H1 (cell line): ENCODE results near the gene NSG2. TPM values are rescaled to one million over a fixed set of nuclear protein-coding genes. Genes with fewer than 3 reads are reported as not detected.

Source experiments
- CTCF ChIA-PET: fragments of 300-600 bp; sonication (Branson Sonifier 250); formaldehyde crosslinking; loops from one replicate; lab custom pipeline; 2021; ENCODE audit not compliant: partially characterized antibody; lab: Charles Lee
- POLR2A ChIA-PET: fragments of 300-600 bp; sonication (Branson Sonifier 250); formaldehyde crosslinking; loops from one replicate; lab custom pipeline; 2021; ENCODE audit warnings: inconsistent platforms; ENCODE audit not compliant: partially characterized antibody; lab: Charles Lee
- DNase-seq, 2 experiments: peaks; one replicate each; pipeline versions ENCODE4 v3.0.0 to v3.0.0-alpha.2; 2010 to 2022; ENCODE audit warnings: low spot score in 2 of 2, low read depth in 1 of 2, mixed read lengths in 1 of 2
- FAIRE-seq: peaks from 2 replicates; lab custom pipeline; 2011; peaks lifted over from hg19 to GRCh38; lab: Jason Lieb, UNC
- H2AFZ ChIP-seq: 2 replicates; pipeline ENCODE4 v1.8.1; 2012; ENCODE audit warnings: low read length, inconsistent platforms
- H2AK5ac ChIP-seq: 2 replicates; pipeline ENCODE4 v1.6.1; 2013; ENCODE audit warnings: low read depth, low read length
- H2BK120ac ChIP-seq: replicated peaks from 2 replicates; pipeline ENCODE3; 2013; ENCODE audit warnings: low read depth, low read length, inconsistent platforms
- H2BK12ac ChIP-seq: 2 replicates; pipeline ENCODE4 v1.6.1; 2013; ENCODE audit warnings: low read depth, low read length
- H2BK15ac ChIP-seq: 2 replicates; pipeline ENCODE4 v1.6.1; 2013; ENCODE audit warnings: low read length
- H2BK20ac ChIP-seq: 2 replicates; pipeline ENCODE4 v1.6.1; 2013; ENCODE audit warnings: low read length
- H2BK5ac ChIP-seq: 2 replicates; pipeline ENCODE4 v1.6.1; 2013; ENCODE audit warnings: low read depth, low read length
- H3K14ac ChIP-seq: 2 replicates; pipeline ENCODE4 v1.6.1; 2013; ENCODE audit warnings: inconsistent platforms; ENCODE audit not compliant: insufficient read length
- H3K18ac ChIP-seq: 2 replicates; pipeline ENCODE4 v1.6.1; 2013; ENCODE audit warnings: low read length; ENCODE audit errors: extremely low read depth
- H3K23ac ChIP-seq: 2 replicates; pipeline ENCODE4 v1.6.1; 2013; ENCODE audit warnings: inconsistent platforms; ENCODE audit not compliant: insufficient read length
- H3K23me2 ChIP-seq: 2 replicates; pipeline ENCODE4 v1.6.1; 2013; ENCODE audit warnings: low read depth, low read length
- H3K27ac ChIP-seq: 2 replicates; pipeline ENCODE4 v1.6.1; 2011; ENCODE audit warnings: low read depth, low read length, inconsistent platforms
- H3K27me3 ChIP-seq, 4 experiments: replicated peaks in 1 of 4; 1 replicate in 1 of 4; 2 replicates in 3 of 4; pipeline versions ENCODE4 v1.6.1 to v1.8.1; 2011 to 2013; ENCODE audit warnings: low read length in 3 of 4, mild to moderate bottlenecking in 3 of 4, inconsistent platforms in 2 of 4, mixed read lengths in 2 of 4, moderate library complexity in 1 of 4; ENCODE audit not compliant: control insufficient read depth in 3 of 4, insufficient read depth in 3 of 4; ENCODE audit errors: extremely low read depth in 1 of 4
- H3K36me3 ChIP-seq, 4 experiments: 2 replicates each; pipeline versions ENCODE4 v1.6.1 to v1.8.1; 2011 to 2013; ENCODE audit warnings: mild to moderate bottlenecking in 4 of 4, low read length in 3 of 4, moderate library complexity in 2 of 4, control low read depth in 1 of 4, inconsistent platforms in 1 of 4; ENCODE audit not compliant: insufficient read depth in 4 of 4, control insufficient read depth in 2 of 4
- H3K4ac ChIP-seq: replicated peaks from 2 replicates; pipeline ENCODE3; 2013; ENCODE audit warnings: low read length, low read depth, mixed read lengths, inconsistent platforms; ENCODE audit not compliant: insufficient read length
- H3K4me1 ChIP-seq, 4 experiments: replicated peaks in 1 of 4; 1 replicate in 1 of 4; 2 replicates in 3 of 4; pipeline versions ENCODE4 v1.6.1 to v1.8.1; 2011 to 2013; ENCODE audit warnings: low read length in 3 of 4, inconsistent platforms in 2 of 4, mixed read lengths in 1 of 4; ENCODE audit not compliant: insufficient read depth in 4 of 4, control insufficient read depth in 3 of 4
- H3K4me2 ChIP-seq, 2 experiments: 2 replicates each; pipeline versions ENCODE4 v1.6.1 to v1.8.1; 2011 to 2013; ENCODE audit warnings: low read depth in 2 of 2, low read length in 2 of 2, control low read depth in 1 of 2, inconsistent platforms in 1 of 2, mild to moderate bottlenecking in 1 of 2; ENCODE audit not compliant: insufficient read depth in 1 of 2
- H3K4me3 ChIP-seq, 4 experiments: fragments of 200-600, 300-600 bp in 1 of 4; sonication (generic), shearing (Covaris generic), sonication (Bioruptor Twin) in 1 of 4; 2 replicates each; pipeline versions ENCODE4 v1.5.1 to v1.8.1; 2011 to 2016; ENCODE audit warnings: low read length in 4 of 4, low read depth in 3 of 4, control low read depth in 2 of 4, inconsistent platforms in 2 of 4, mild to moderate bottlenecking in 2 of 4, mixed read lengths in 1 of 4, moderate library complexity in 1 of 4; ENCODE audit not compliant: insufficient read depth in 2 of 4; ENCODE audit errors: extremely low read depth in 1 of 4
- H3K56ac ChIP-seq: replicated peaks from 2 replicates; pipeline ENCODE3; 2013; ENCODE audit warnings: low read depth, mild to moderate bottlenecking, mixed read lengths, low read length, inconsistent platforms; ENCODE audit not compliant: insufficient read length
- H3K79me1 ChIP-seq: 2 replicates; pipeline ENCODE4 v1.6.1; 2013; ENCODE audit warnings: low read depth, low read length, control low read depth
- H3K79me2 ChIP-seq, 2 experiments: 2 replicates each; pipeline versions ENCODE4 v1.6.1 to v1.8.1; 2012 to 2013; ENCODE audit warnings: low read length in 2 of 2, mild to moderate bottlenecking in 2 of 2, inconsistent platforms in 1 of 2; ENCODE audit not compliant: insufficient read depth in 2 of 2, control insufficient read depth in 1 of 2
- H3K9ac ChIP-seq, 4 experiments: replicated peaks in 1 of 4; 1 replicate in 1 of 4; 2 replicates in 3 of 4; pipeline versions ENCODE4 v1.6.1 to v1.8.1; 2011 to 2013; ENCODE audit warnings: low read depth in 3 of 4, low read length in 3 of 4, control low read depth in 2 of 4, mild to moderate bottlenecking in 2 of 4, moderate library complexity in 2 of 4, inconsistent platforms in 1 of 4; ENCODE audit errors: extremely low read depth in 1 of 4
- H3K9me3 ChIP-seq, 2 experiments: 2 replicates each; pipeline versions ENCODE4 v1.6.1 to v1.8.1; 2012 to 2013; ENCODE audit warnings: mild to moderate bottlenecking in 2 of 2, moderate library complexity in 2 of 2, control low read depth in 1 of 2, inconsistent platforms in 1 of 2, low read depth in 1 of 2, low read length in 1 of 2, mixed read lengths in 1 of 2; ENCODE audit not compliant: insufficient read depth in 2 of 2
- H4K20me1 ChIP-seq, 2 experiments: replicated peaks in 1 of 2; 2 replicates each; pipeline versions ENCODE3 to v1.8.1; 2011 to 2013; ENCODE audit warnings: inconsistent platforms in 2 of 2, low read length in 2 of 2, mild to moderate bottlenecking in 1 of 2; ENCODE audit not compliant: insufficient read depth in 2 of 2, control insufficient read depth in 1 of 2
- H4K5ac ChIP-seq: 2 replicates; pipeline ENCODE4 v1.6.1; 2013; ENCODE audit warnings: low read length, low read depth, mixed read lengths, inconsistent platforms; ENCODE audit not compliant: insufficient read length
- H4K8ac ChIP-seq: 2 replicates; pipeline ENCODE4 v1.8.0; 2013; ENCODE audit warnings: mild to moderate bottlenecking, moderate library complexity, low read length, inconsistent platforms; ENCODE audit not compliant: insufficient read depth; ENCODE audit errors: extremely low read depth
- H4K91ac ChIP-seq: replicated peaks from 2 replicates; pipeline ENCODE3; 2013; ENCODE audit warnings: low read length, mixed read lengths, inconsistent platforms; ENCODE audit not compliant: insufficient read length
- BACH1 ChIP-seq: IDR thresholded peaks from 2 replicates; pipeline ENCODE4 v1.6.1; 2012; ENCODE audit warnings: low read length, improper control_type of control experiment
- CBX8 ChIP-seq: fragments of 300-800, 300-1000 bp; sonication (generic); IDR thresholded peaks from 2 replicates; pipeline ENCODE4 v1.7.1; 2016; ENCODE audit warnings: low read depth, low read length, borderline replicate concordance
- CREB1 ChIP-seq: IDR thresholded peaks from 2 replicates; pipeline ENCODE4 v1.6.1; 2012; ENCODE audit warnings: inconsistent platforms
- EGR1 ChIP-seq: IDR thresholded peaks from 2 replicates; pipeline ENCODE4 v1.6.1; 2011; ENCODE audit warnings: low read depth, low read length, borderline replicate concordance
- GTF2F1 ChIP-seq: IDR thresholded peaks from 2 replicates; pipeline ENCODE4 v1.6.1; 2012; ENCODE audit warnings: low read depth, low read length, improper control_type of control experiment, borderline replicate concordance
- HDAC2 ChIP-seq, 2 experiments: fragments of 300-600 bp in 1 of 2; sonication (generic) in 1 of 2; IDR thresholded peaks; 2 replicates each; pipeline ENCODE4 v1.6.1; 2011 to 2012; ENCODE audit warnings: low read depth in 2 of 2, low read length in 2 of 2, mild to moderate bottlenecking in 2 of 2, moderate library complexity in 2 of 2, borderline replicate concordance in 1 of 2, inconsistent platforms in 1 of 2
- JUND ChIP-seq: IDR thresholded peaks from 2 replicates; pipeline ENCODE4 v1.6.1; 2011; ENCODE audit warnings: mild to moderate bottlenecking, improper control_type of control experiment, low read length
- KDM5A ChIP-seq: fragments of 200-600 bp; IDR thresholded peaks from 2 replicates; pipeline ENCODE4 v1.7.1; 2012; ENCODE audit warnings: mild to moderate bottlenecking, low read length, inconsistent platforms, mixed read lengths
- MAX ChIP-seq: IDR thresholded peaks from 2 replicates; pipeline ENCODE4 v1.6.1; 2012; ENCODE audit warnings: inconsistent platforms
- RAD21 ChIP-seq, 2 experiments: IDR thresholded peaks in 1 of 2; conservative IDR thresholded peaks in 1 of 2; 2 replicates each; pipeline ENCODE4 v1.6.1; 2011; ENCODE audit warnings: low read depth in 2 of 2, low read length in 2 of 2, improper control_type of control experiment in 1 of 2, inconsistent platforms in 1 of 2, mild to moderate bottlenecking in 1 of 2, moderate library complexity in 1 of 2
- SUZ12 ChIP-seq: fragments of 200-600 bp; sonication (generic); IDR thresholded peaks from 2 replicates; pipeline ENCODE4 v1.6.1; 2012; ENCODE audit warnings: mild to moderate bottlenecking, inconsistent platforms, low read length, moderate library complexity, mixed read lengths
- TAF7 ChIP-seq: optimal IDR thresholded peaks from 2 replicates; pipeline ENCODE3; 2011; ENCODE audit warnings: low read depth, mild to moderate bottlenecking, inconsistent platforms, low read length, moderate library complexity, borderline replicate concordance
- TBP ChIP-seq: IDR thresholded peaks from 2 replicates; pipeline ENCODE4 v1.6.1; 2011; ENCODE audit warnings: low read depth, low read length, improper control_type of control experiment
- WGBS, 2 experiments: shearing (Covaris generic) in 1 of 2; methylation state at CpG; one replicate each; pipeline versions ENCODE4 v1.1.6 to v1.1.7; 2013 to 2015; ENCODE audit warnings: low lambda C conversion rate in 2 of 2, mixed read lengths in 2 of 2, inconsistent platforms in 1 of 2, low coverage in 1 of 2, missing lambda C conversion rate in 1 of 2; ENCODE audit not compliant: insufficient replicate concordance in 2 of 2, insufficient coverage in 1 of 2, insufficient read length in 1 of 2; ENCODE audit errors: extremely low coverage in 1 of 2, missing lambda C conversion rate in 1 of 2; 5-methylcytosine and 5-hydroxymethylcytosine counted together
- polyA plus RNA-seq, 7 experiments: library from polyadenylated mRNA; depleted of rRNA in 3 of 7; stranded (reverse) in 5 of 7; unstranded in 2 of 7; fragments of >200 nt in 5 of 7; fragments of 200-250 nt in 2 of 7; gene quantifications; 1 replicate in 5 of 7; 2 replicates in 1 of 7; 4 replicates in 1 of 7; pipeline versions ENCODE4 v1.2.1 to v1.2.3, GENCODE V29; 2011 to 2013; ENCODE audit warnings: missing spikeins in 2 of 7, mixed read lengths in 2 of 7
- total RNA-seq: library from RNA; stranded (reverse); fragmentation: NEBNext Ultra II Directional; extraction: Animal tissue kit (Norgen Biotek cat#: 25700); gene quantifications from 2 replicates; pipeline ENCODE4 v1.2.1, GENCODE V29; 2021

The NSG2 gene
- total and polyA plus RNA-seq, 2 of the 8 experiments (the other 6 are each of a cell fraction or from before 2014, with no cell fraction given) = 0.56 to 0.78 TPM

GRCh38 chr5:174022384-174023095 is 23.0 kb upstream of the NSG2 start:
- H3K23me2 ChIP-seq = no peaks in the 10 kb centered on the region
- no peaks in the 10 kb centered on the region for H3K79me1 ChIP-seq
- no peak overlapping the region for H4K5ac ChIP-seq
- H2AK5ac ChIP-seq = no peak overlapping the region
- no peaks in the 10 kb centered on the region; a peak in 3 of 7 replicates for H3K4me1 ChIP-seq
- no peak overlapping the region for H4K8ac ChIP-seq
- ChIA-PET POLR2A (no interaction called here), CTCF (interaction anchor here (0.8 to 1.6 kb wide), 2 partner anchors 15 to 289 kb away, joined by 3 to 7 read pairs; no protein-coding TSS in a partner anchor)
- 87% methylated on average over 4 of the region's 4 CpGs; no CpG with 5 or more reads in 1 of the 2 experiments for WGBS, 2 experiments
- no peak overlapping the region for H2BK20ac ChIP-seq
- no peak overlapping the region for H3K18ac ChIP-seq
- no peaks in the 10 kb centered on the region; a peak in 1 of 4 replicates for H3K9me3 ChIP-seq
- FAIRE-seq (no peak), DNase-seq (no peak)
- H3K4me2 ChIP-seq = no peak overlapping the region; a peak in 1 of 4 replicates
- H3K56ac ChIP-seq = no peak overlapping the region
- no peak overlapping the region for H3K4ac ChIP-seq
- H3K27ac ChIP-seq = no peak overlapping the region
- H4K20me1 ChIP-seq = no peaks in the 10 kb centered on the region
- H3K9ac ChIP-seq = no peak overlapping the region
- no peaks in the 10 kb centered on the region for H3K79me2 ChIP-seq
- H3K23ac ChIP-seq = no peak overlapping the region
- H3K27me3 ChIP-seq = no peaks in the 10 kb centered on the region
- H3K14ac ChIP-seq = no peak overlapping the region
- H2BK120ac ChIP-seq = no peak overlapping the region
- peak overlapping the region; percentile 85 for H2AFZ ChIP-seq
- 0 out of 2 replicates have a peak overlapping the region, but pooled peaks have one; percentile 61 for H2BK15ac ChIP-seq
- H3K4me3 ChIP-seq = no peak overlapping the region
- H2BK5ac ChIP-seq = no peak overlapping the region
- no peak overlapping the region for H4K91ac ChIP-seq
- no peaks in the 10 kb centered on the region for H3K36me3 ChIP-seq
- H2BK12ac ChIP-seq = peak overlapping the region; percentile 39; the same call in 1 of the 2 replicates
- no peak for TF ChIP-seq TBP
- TF ChIP-seq KDM5A = no peak
- TF ChIP-seq RAD21 (IDR thresholded peaks at IDR 0.05 in 1 of 2, conservative IDR thresholded peaks at IDR 0.05 in 1 of 2; ENCODE audit: low read depth in 2 of 2, low read length in 2 of 2) = no peak
- no peak for TF ChIP-seq GTF2F1
- TF ChIP-seq TAF7 = no peak
- no peak for TF ChIP-seq SUZ12
- TF ChIP-seq CREB1 = no peak
- TF ChIP-seq JUND = no peak
- TF ChIP-seq HDAC2 (IDR thresholded peaks at IDR 0.05; ENCODE audit: borderline replicate concordance in 1 of 2, low read depth in 2 of 2, low read length in 2 of 2) = no peak
- no peak for TF ChIP-seq EGR1
- TF ChIP-seq MAX = no peak
- TF ChIP-seq BACH1 = no peak
- TF ChIP-seq CBX8 = no peak
